Choroid plexus epithelial cell (primary cell): ENCODE measurements around the gene RNU6-9.

ENCODE experiments used
- DNase-seq: peaks from one replicate; pipeline ENCODE4 v3.0.0-alpha.2; 2010; ENCODE audit warnings: low read depth
- H3K4me3 ChIP-seq: 2 replicates; pipeline ENCODE4 v1.5.1; 2011; ENCODE audit warnings: low read depth, mild to moderate bottlenecking, control low read depth, low read length, moderate library complexity
- CTCF ChIP-seq: conservative IDR thresholded peaks from 2 replicates; pipeline ENCODE4 v1.5.1; 2011; ENCODE audit warnings: low read depth, mild to moderate bottlenecking, control low read depth, inconsistent platforms, low read length, moderate library complexity

RNU6-9 gene

GRCh38 chr19:863315-863620, 30.0 kb upstream of the RNU6-9 start:
- no peak overlapping the region for H3K4me3 ChIP-seq
- TF ChIP-seq CTCF, result no peak
- no peak for DNase-seq

- no peak overlapping the region for H3K4me3 ChIP-seq
- no peak for DNase-seq
- no peak for TF ChIP-seq CTCF
Observed at GRCh38 chr19:866769-867300, 26.4 kb upstream of the RNU6-9 start.

- peak; percentile 88 for DNase-seq
- TF ChIP-seq CTCF, result no peak
Observed at GRCh38 chr19:867301-867793, 25.9 kb upstream of the RNU6-9 start.

GRCh38 chr19:867855-868457, 25.3 kb upstream of the RNU6-9 start:
- DNase-seq, result no peak
- no peak overlapping the region for H3K4me3 ChIP-seq
- no peak for TF ChIP-seq CTCF

More at GRCh38 chr19:867301-867793, 25.9 kb upstream of the RNU6-9 start:
- no peak overlapping the region for H3K4me3 ChIP-seq

GRCh38 chr19:868458-869244, 24.6 kb upstream of the RNU6-9 start:
- DNase-seq, result no peak
- no peak overlapping the region for H3K4me3 ChIP-seq
- TF ChIP-seq CTCF, result no peak

GRCh38 chr19:869245-870177, 23.8 kb upstream of the RNU6-9 start:
- peak; percentile 96 for DNase-seq
- H3K4me3 ChIP-seq, result no peak overlapping the region
- no peak for TF ChIP-seq CTCF
